Stimulated activated CD8-positive, alpha-beta memory T cell treated with anti-CD3 and anti-CD28 coated beads, Interleukin-2, amount 100 ng/mL, for 48 hours (primary cell): Measurements from ENCODE around the gene AFTPH.

Source experiments
- DNase-seq, 2 donors: peaks; one replicate each; pipeline ENCODE4 v3.0.0-alpha.2; 2020; ENCODE audit warnings: low read depth in 2 of 2

Gene AFTPH

GRCh38 chr2:64538764-64539433 lies 14.8 kb downstream of the AFTPH start:
- DNase-seq: no peak

GRCh38 chr2:64540615-64541014 lies 16.5 kb downstream of the AFTPH start:
- DNase-seq: no peak

- DNase-seq: no peak
Observed at GRCh38 chr2:64541547-64541946, 17.4 kb downstream of the AFTPH start.

GRCh38 chr2:64542071-64543007 lies 18.2 kb downstream of the AFTPH start:
- DNase-seq: no peak

GRCh38 chr2:64543008-64543697 lies 19.0 kb downstream of the AFTPH start:
- no peak for DNase-seq

GRCh38 chr2:64548761-64549160 lies 24.6 kb downstream of the AFTPH start:
- DNase-seq: no peak

- no peak for DNase-seq
Observed at GRCh38 chr2:64550042-64550441, 25.9 kb downstream of the AFTPH start.

GRCh38 chr2:64551851-64552250 lies 27.7 kb downstream of the AFTPH start:
- DNase-seq: no peak

- DNase-seq: no peak
Observed at GRCh38 chr2:64554117-64554516, 30.0 kb downstream of the AFTPH start.

GRCh38 chr2:64558445-64559081 lies 34.4 kb downstream of the AFTPH start:
- DNase-seq: no peak

- DNase-seq: no peak
Observed at GRCh38 chr2:64562148-64562784, 38.1 kb downstream of the AFTPH start.

- no peak for DNase-seq
Observed at GRCh38 chr2:64563436-64563938, 39.4 kb downstream of the AFTPH start.

GRCh38 chr2:64565949-64566710 lies 42.0 kb downstream of the AFTPH start:
- DNase-seq: no peak

GRCh38 chr2:64567473-64567872 lies 43.3 kb downstream of the AFTPH start:
- no peak for DNase-seq

GRCh38 chr2:64568836-64569235 lies 44.7 kb downstream of the AFTPH start:
- DNase-seq: no peak

GRCh38 chr2:64574871-64575270 lies 50.7 kb downstream of the AFTPH start:
- no peak for DNase-seq

GRCh38 chr2:64581018-64581417 lies 56.9 kb downstream of the AFTPH start:
- no peak for DNase-seq

GRCh38 chr2:64581777-64582539 lies 57.8 kb downstream of the AFTPH start:
- no peak for DNase-seq

- no peak for DNase-seq
Observed at GRCh38 chr2:64582774-64583340, 58.7 kb downstream of the AFTPH start.
